GM19397 (cell line): ENCODE results near the gene RAI1.
A peak's percentile ranks its signal among the peaks of the same experiment; 100 is the strongest.

Experiments
- ATAC-seq: cut with Tn5 transposase; IDR thresholded peaks from one replicate; pipeline ENCODE4 v1.9.1; 2021; ENCODE audit warnings: mild to moderate bottlenecking, moderate library complexity; ENCODE audit not compliant: unreplicated experiment

The RAI1 gene

GRCh38 chr17:17781591-17782496, 100.6 kb downstream of the RAI1 start:
- no peak for ATAC-seq

GRCh38 chr17:17782523-17783115, 101.4 kb downstream of the RAI1 start:
- ATAC-seq, result no peak

- ATAC-seq, result peak; percentile 47
These were observed 102.0 kb downstream of the RAI1 start for GRCh38 chr17:17783116-17783824.

GRCh38 chr17:17783825-17784656, 102.8 kb downstream of the RAI1 start:
- ATAC-seq, result no peak

- ATAC-seq, result no peak
These were observed 103.5 kb downstream of the RAI1 start for GRCh38 chr17:17784657-17785267.

- ATAC-seq, result no peak
These were observed 104.1 kb downstream of the RAI1 start for GRCh38 chr17:17785407-17785806.

GRCh38 chr17:17786998-17787397, 105.7 kb downstream of the RAI1 start:
- no peak for ATAC-seq

GRCh38 chr17:17787568-17787967, 106.3 kb downstream of the RAI1 start:
- ATAC-seq, result no peak

GRCh38 chr17:17788967-17789366, 107.7 kb downstream of the RAI1 start:
- no peak for ATAC-seq

GRCh38 chr17:17789410-17789809, 108.2 kb downstream of the RAI1 start:
- no peak for ATAC-seq

GRCh38 chr17:17789828-17790636, 108.8 kb downstream of the RAI1 start:
- ATAC-seq, result no peak

GRCh38 chr17:17790637-17791464, 109.6 kb downstream of the RAI1 start:
- no peak for ATAC-seq

GRCh38 chr17:17792037-17792550, 110.8 kb downstream of the RAI1 start:
- ATAC-seq, result no peak

- ATAC-seq, result no peak
These were observed 111.5 kb downstream of the RAI1 start for GRCh38 chr17:17792551-17793377.

GRCh38 chr17:17793378-17794214, 112.3 kb downstream of the RAI1 start:
- ATAC-seq, result no peak

- ATAC-seq, result no peak
These were observed 113.1 kb downstream of the RAI1 start for GRCh38 chr17:17794382-17794781.

- ATAC-seq, result no peak
These were observed 114.0 kb downstream of the RAI1 start for GRCh38 chr17:17795296-17795695.
